Islet of Langerhans (tissue), 1 donor: ENCODE results near the gene ZSCAN10.

Source experiments
- FAIRE-seq: peaks from one replicate; lab custom pipeline; 2011; peaks lifted over from hg19 to GRCh38; lab: Jason Lieb, UNC

The ZSCAN10 gene

DNA sequence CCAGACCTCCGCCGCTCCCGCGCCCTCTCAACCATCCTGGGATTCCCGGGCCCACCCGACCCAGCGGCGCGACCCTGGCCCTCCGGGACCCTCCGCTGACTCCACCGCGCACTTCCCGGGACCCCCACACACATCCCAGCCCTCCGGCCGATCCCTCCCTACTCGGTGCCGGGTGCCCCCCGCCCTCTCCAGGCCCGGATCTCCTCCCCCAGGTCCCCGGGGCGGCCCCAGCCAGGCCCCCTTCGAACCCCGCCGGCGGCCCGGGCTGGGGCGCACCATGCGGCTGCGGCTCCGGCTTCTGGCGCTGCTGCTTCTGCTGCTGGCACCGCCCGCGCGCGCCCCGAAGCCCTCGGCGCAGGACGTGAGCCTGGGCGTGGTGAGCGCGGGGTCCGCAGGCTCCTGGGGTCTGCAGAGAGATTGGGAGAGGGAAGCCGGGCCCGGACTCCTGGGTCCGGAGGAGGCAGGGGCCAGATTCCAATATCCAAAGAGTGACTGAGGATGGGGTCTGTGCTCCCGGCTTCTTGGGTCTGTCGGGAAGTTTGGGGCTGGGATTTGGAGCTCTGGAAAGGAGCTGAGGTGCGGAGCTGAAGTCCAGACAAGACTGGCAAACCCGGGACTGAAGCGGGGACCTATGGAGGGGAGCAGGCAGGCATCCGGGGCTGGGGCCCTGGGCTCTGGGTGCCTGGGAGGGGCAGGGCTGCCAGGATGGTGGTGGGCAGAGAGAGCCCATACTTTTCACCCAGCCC lies 52.3 kb downstream of the ZSCAN10 start:
- FAIRE-seq = no peak

DNA sequence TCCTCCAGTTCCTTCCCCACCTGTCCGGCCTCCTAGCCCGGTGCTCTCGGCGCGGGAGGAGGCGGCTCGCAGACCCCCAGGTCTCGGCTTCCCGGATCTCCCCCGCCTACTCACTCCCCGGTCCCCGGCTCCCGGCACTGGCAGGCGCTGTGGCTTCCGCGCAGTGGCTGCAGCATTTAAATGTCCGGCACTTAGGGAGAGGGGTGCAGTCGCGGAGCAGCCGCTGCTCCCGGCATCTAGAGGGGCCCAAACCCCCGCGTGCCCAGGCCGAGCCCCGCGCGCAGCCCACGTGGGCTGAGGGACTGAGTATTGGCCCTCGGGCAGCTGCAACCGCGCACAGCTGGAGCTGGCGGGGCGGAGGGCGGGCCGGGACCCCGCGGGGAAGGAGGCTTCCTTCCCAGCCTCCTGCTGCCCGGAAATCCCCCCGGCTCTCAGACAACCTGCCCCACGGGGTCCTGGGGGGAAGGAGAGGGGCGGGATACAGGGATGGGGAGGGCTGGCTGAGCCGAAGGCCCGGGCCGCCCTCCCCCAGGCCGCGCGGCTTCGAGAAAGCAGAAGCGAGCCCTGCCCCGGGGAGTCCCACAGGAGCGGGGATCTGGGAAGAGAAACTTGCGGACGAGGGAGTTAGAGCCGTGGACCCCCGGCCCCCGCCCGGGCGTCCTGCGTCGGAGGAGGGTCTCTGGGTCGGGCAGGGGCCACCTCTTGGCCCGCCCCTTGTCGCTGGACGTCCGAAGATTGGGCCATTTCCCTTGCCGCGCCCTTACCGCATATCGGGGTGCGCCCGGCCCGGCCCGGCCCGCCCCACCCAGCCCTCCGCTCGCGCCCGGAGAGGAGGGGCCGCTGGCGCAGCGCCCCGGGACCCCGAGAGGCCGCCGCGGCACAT lies 53.1 kb downstream of the ZSCAN10 start, which contains the start of gene MMP25:
Gene MMP25, plus strand, starts transcription at position 804 of the 883 bp plus-strand sequence. CDS start 357 bp downstream, outside the sequence.
- no peak for FAIRE-seq

DNA sequence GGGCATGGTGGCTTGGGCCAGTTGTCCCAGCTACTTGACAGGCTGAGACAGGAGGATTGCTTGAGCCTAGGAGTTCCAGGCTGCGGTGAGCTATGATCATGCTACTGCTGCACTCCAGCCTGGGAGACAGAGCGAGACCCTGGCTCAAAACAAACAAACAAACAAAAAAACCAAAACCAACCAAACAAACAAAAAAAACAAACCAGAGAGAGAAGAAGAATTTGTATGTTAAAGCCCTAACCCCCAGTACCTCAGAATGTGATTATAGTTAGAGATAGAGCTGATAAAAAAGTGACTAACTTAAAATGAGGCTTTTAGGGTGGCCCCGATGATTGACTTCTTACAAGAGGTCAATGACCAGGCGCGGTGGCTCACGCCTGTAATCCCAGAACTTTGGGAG lies 54.4 kb downstream of the ZSCAN10 start:
- no peak for FAIRE-seq

GRCh38 chr16:3042376-3042775 lies 56.7 kb downstream of the ZSCAN10 start:
- no peak for FAIRE-seq

DNA sequence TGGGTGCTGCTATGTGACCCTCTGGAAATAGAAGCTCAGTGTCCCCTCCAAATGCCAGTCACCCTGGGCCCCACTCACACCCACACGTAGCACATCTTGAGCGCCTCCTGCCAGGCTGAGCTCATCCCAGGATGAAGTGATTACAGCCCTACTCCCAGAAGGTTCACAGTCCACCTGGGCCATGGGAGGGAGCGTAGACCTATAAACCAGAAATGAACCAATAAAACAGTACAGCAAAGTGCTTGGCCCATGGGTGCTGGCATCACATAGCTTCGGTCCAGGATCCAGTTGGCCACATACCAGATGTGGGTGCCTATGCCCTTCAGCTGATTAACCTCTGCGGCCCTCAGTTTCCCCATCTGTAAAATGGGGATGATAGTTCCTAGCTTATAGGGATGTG lies 60.2 kb downstream of the ZSCAN10 start:
- FAIRE-seq = no peak
